ENCODE measurements around the gene ZBTB48.

DNA sequence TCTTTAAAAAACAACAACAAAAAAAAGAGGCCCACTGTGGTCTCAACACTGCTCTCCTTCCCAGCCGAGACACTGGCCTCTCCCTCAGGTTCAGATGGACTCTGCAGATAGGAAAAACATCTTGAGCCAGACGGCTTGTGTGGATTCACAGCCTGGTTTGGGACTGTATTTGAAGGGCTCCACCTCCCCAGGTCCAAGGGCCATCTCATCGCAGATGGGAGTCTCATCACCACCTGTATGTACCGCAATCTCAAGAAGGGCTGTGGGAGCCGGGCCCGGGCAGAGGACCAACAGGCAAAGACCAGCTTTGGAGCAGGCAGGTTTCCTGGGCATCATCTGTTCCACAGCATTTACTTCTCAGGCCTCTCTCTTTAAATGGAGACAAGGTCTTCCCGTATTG, 10.3 kb downstream of the ZBTB48 start:
- TF ChIP-seq, protein P1, sequence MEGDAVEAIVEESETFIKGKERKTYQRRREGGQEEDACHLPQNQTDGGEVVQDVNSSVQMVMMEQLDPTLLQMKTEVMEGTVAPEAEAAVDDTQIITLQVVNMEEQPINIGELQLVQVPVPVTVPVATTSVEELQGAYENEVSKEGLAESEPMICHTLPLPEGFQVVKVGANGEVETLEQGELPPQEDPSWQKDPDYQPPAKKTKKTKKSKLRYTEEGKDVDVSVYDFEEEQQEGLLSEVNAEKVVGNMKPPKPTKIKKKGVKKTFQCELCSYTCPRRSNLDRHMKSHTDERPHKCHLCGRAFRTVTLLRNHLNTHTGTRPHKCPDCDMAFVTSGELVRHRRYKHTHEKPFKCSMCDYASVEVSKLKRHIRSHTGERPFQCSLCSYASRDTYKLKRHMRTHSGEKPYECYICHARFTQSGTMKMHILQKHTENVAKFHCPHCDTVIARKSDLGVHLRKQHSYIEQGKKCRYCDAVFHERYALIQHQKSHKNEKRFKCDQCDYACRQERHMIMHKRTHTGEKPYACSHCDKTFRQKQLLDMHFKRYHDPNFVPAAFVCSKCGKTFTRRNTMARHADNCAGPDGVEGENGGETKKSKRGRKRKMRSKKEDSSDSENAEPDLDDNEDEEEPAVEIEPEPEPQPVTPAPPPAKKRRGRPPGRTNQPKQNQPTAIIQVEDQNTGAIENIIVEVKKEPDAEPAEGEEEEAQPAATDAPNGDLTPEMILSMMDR (IDR thresholded peaks at IDR 0.05 in 4 of 5, conservative IDR thresholded peaks at IDR 0.05 in 1 of 5), result no peak
- TF ChIP-seq POLR2A (IDR thresholded peaks at IDR 0.05), result no peak
